HCT116 (cell line): ENCODE measurements around the gene SDCCAG8. TPM values are rescaled to one million over a fixed set of nuclear protein-coding genes. Genes with fewer than 3 reads are reported as not detected.

Source experiments
- ATAC-seq: fragments of 200-7000 bp; cut with Tn5 transposase; 2 replicates; pipeline ENCODE4 v1.9.1; 2020; ENCODE audit warnings: mild to moderate bottlenecking, moderate library complexity
- BruUV-seq: library from RNA; stranded (reverse); fragments of 400-500 nt; replicated peaks from 2 replicates; lab custom pipeline; 2021; lab: Mats Ljungman, UMichigan
- CTCF ChIA-PET: fragments of 300-600 bp; sonication (Branson Sonifier 250); formaldehyde crosslinking; loops from one replicate; lab custom pipeline; 2021; ENCODE audit warnings: antibody characterized with exemption; lab: Charles Lee
- POLR2A ChIA-PET: fragments of 300-600, 350-600 bp; sonication (Branson Sonifier 250); formaldehyde crosslinking; loops from one replicate; lab custom pipeline; 2021; ENCODE audit warnings: antibody characterized with exemption; lab: Charles Lee
- RAD21 ChIA-PET, 2 experiments: fragments of 300-600 bp; sonication (Branson Sonifier 250); formaldehyde crosslinking; loops; one replicate each; lab custom pipeline; 2023; ENCODE audit warnings: low total read pairs in 2 of 2; ENCODE audit not compliant: uncharacterized antibody in 2 of 2, unreplicated experiment in 2 of 2, low non-redundant PET in 1 of 2; lab: Charles Lee
- DNase-seq: peaks from one replicate; pipeline ENCODE4 v3.0.0-alpha.2; 2010; ENCODE audit warnings: low read depth, low spot score
- H2AFZ ChIP-seq: fragments of 200-600 bp; shearing (Covaris generic), sonication (generic); 2 replicates; pipeline ENCODE4 v1.6.1; 2017; ENCODE audit warnings: low read depth, mixed run types, mixed read lengths, antibody characterized with exemption, low read length; ENCODE audit not compliant: poor library complexity, severe bottlenecking
- H3K27ac ChIP-seq: 2 replicates; pipeline ENCODE4 v1.5.1; 2012; ENCODE audit warnings: low read depth, low read length
- H3K27me3 ChIP-seq: fragments of 200-600 bp; sonication (generic); 2 replicates; pipeline ENCODE4 v1.6.1; 2016; ENCODE audit warnings: mixed run types, low read length, mixed read lengths; ENCODE audit not compliant: insufficient read depth
- H3K36me3 ChIP-seq, 2 experiments: fragments of 200-500 bp in 1 of 2; fragments of 200-600 bp in 1 of 2; sonication (Bioruptor generic) in 1 of 2; sonication (generic) in 1 of 2; 2 replicates each; pipeline versions ENCODE4 v1.5.1 to v1.6.1; 2014 to 2016; ENCODE audit warnings: low read length in 2 of 2, inconsistent platforms in 1 of 2, mixed read lengths in 1 of 2, mixed run types in 1 of 2; ENCODE audit not compliant: insufficient read depth in 2 of 2, control insufficient read depth in 1 of 2
- H3K4me1 ChIP-seq, 2 experiments: fragments of 200-600 bp in 1 of 2; sonication (generic) in 1 of 2; 2 replicates each; pipeline versions ENCODE4 v1.5.1 to v1.6.1; 2012 to 2017; ENCODE audit warnings: low read length in 2 of 2, inconsistent platforms in 1 of 2, mild to moderate bottlenecking in 1 of 2, mixed read lengths in 1 of 2, mixed run types in 1 of 2, moderate library complexity in 1 of 2; ENCODE audit not compliant: insufficient read depth in 2 of 2, control insufficient read depth in 1 of 2
- H3K4me2 ChIP-seq: fragments of 200-600 bp; sonication (generic); 2 replicates; pipeline ENCODE4 v1.6.1; 2017; ENCODE audit warnings: mixed run types, low read length, mixed read lengths
- H3K4me3 ChIP-seq, 2 experiments: fragments of 200-600 bp in 1 of 2; sonication (generic) in 1 of 2; replicated peaks in 1 of 2; 2 replicates each; pipeline ENCODE4 v1.5.1; 2011 to 2016; ENCODE audit warnings: low read length in 2 of 2, control low read depth in 1 of 2, low read depth in 1 of 2, mild to moderate bottlenecking in 1 of 2, mixed read lengths in 1 of 2, mixed run types in 1 of 2
- H3K79me2 ChIP-seq: fragments of 200-600 bp; sonication (generic); 2 replicates; pipeline ENCODE4 v1.6.1; 2017; ENCODE audit warnings: mild to moderate bottlenecking, mixed run types, low read length, moderate library complexity, mixed read lengths; ENCODE audit not compliant: insufficient read depth
- H3K9ac ChIP-seq: fragments of 200-600 bp; sonication (generic); 2 replicates; pipeline ENCODE4 v1.6.1; 2016; ENCODE audit warnings: low read length, mixed read lengths
- H3K9me2 ChIP-seq: fragments of 200-600 bp; sonication (generic), shearing (Covaris generic); 2 replicates; pipeline ENCODE4 v1.6.1; 2017; ENCODE audit warnings: mixed run types, mild to moderate bottlenecking, moderate library complexity; ENCODE audit not compliant: insufficient read depth
- H3K9me3 ChIP-seq, 2 experiments: fragments of 200-500 bp in 1 of 2; fragments of 200-600 bp in 1 of 2; sonication (Bioruptor generic) in 1 of 2; sonication (generic) in 1 of 2; 2 replicates each; pipeline ENCODE4 v1.6.1; 2014 to 2017; ENCODE audit warnings: low read length in 2 of 2, mixed read lengths in 2 of 2, inconsistent platforms in 1 of 2, low read depth in 1 of 2, mild to moderate bottlenecking in 1 of 2, mixed run types in 1 of 2, moderate library complexity in 1 of 2; ENCODE audit not compliant: control insufficient read depth in 1 of 2, insufficient read depth in 1 of 2
- H4K20me1 ChIP-seq: fragments of 200-600 bp; sonication (generic), shearing (Covaris generic); 2 replicates; pipeline ENCODE4 v1.6.1; 2017; ENCODE audit warnings: mixed run types, mild to moderate bottlenecking, moderate library complexity; ENCODE audit not compliant: insufficient read depth
- CBX3 ChIP-seq: IDR thresholded peaks from 2 replicates; pipeline ENCODE4 v1.6.1; 2012; ENCODE audit warnings: low read depth
- CEBPB ChIP-seq: IDR thresholded peaks from 2 replicates; pipeline ENCODE4 v1.6.1; 2012; ENCODE audit warnings: low read depth
- EGR1 ChIP-seq: IDR thresholded peaks from 2 replicates; pipeline ENCODE4 v1.6.1; 2012; ENCODE audit warnings: low read depth
- ELF1 ChIP-seq: IDR thresholded peaks from 2 replicates; pipeline ENCODE4 v1.6.1; 2012; ENCODE audit warnings: low read depth, borderline replicate concordance
- EZH2 ChIP-seq: fragments of 200-600 bp; sonication (generic); IDR thresholded peaks from 2 replicates; pipeline ENCODE4 v1.6.1; 2017; ENCODE audit warnings: antibody characterized with exemption, mixed run types
- EZH2phosphoT487 ChIP-seq: fragments of 200-600 bp; IDR thresholded peaks from 2 replicates; pipeline ENCODE4 v1.6.1; 2018; ENCODE audit warnings: antibody characterized with exemption, borderline replicate concordance
- FOSL1 ChIP-seq: IDR thresholded peaks from 2 replicates; pipeline ENCODE4 v1.6.1; 2012; ENCODE audit warnings: low read depth
- MAX ChIP-seq: IDR thresholded peaks from 2 replicates; pipeline ENCODE4 v1.6.1; 2012
- POLR2A ChIP-seq: IDR thresholded peaks from 2 replicates; pipeline ENCODE4 v1.7.0; 2011; ENCODE audit warnings: borderline replicate concordance; ENCODE audit not compliant: insufficient read depth, insufficient read length; ENCODE audit errors: extremely low read depth
- POLR2AphosphoS5 ChIP-seq: IDR thresholded peaks from 2 replicates; pipeline ENCODE4 v1.6.1; 2011; ENCODE audit warnings: mild to moderate bottlenecking, low read depth, low read length, moderate library complexity
- RAD21 ChIP-seq: IDR thresholded peaks from 2 replicates; pipeline ENCODE4 v1.6.1; 2012; ENCODE audit warnings: low read depth, mild to moderate bottlenecking
- SIN3A ChIP-seq: IDR thresholded peaks from 2 replicates; pipeline ENCODE4 v1.6.1; 2012; ENCODE audit warnings: low read depth
- SP1 ChIP-seq: IDR thresholded peaks from 2 replicates; pipeline ENCODE4 v1.6.1; 2012; ENCODE audit warnings: low read depth
- TCF7L2 ChIP-seq: IDR thresholded peaks from 2 replicates; pipeline ENCODE4 v1.7.0; 2011; ENCODE audit warnings: borderline replicate concordance, inconsistent platforms; ENCODE audit not compliant: insufficient read depth, insufficient read length; ENCODE audit errors: extremely low read depth
- ZFX ChIP-seq: fragments of 450-650 bp; IDR thresholded peaks from 2 replicates; pipeline ENCODE4 v1.6.1; 2017
- intact Hi-C: fragments of 100-400 bp; cut with micrococcal nuclease; formaldehyde crosslinking; loops from 2 replicates; pipeline ENCODE4 v1.10.0; 2022
- total RNA-seq: library from RNA; stranded (reverse); gene quantifications from one replicate; pipeline ENCODE4 v1.2.1, GENCODE V29; 2021; ENCODE audit not compliant: unreplicated experiment
- TF ChIP-seq, protein P1 (sequence below): IDR thresholded peaks from 2 replicates; pipeline ENCODE4 v1.6.1; 2012
- TF ChIP-seq, protein P2 (sequence below): IDR thresholded peaks from 2 replicates; pipeline ENCODE4 v1.6.1; 2011; ENCODE audit warnings: mild to moderate bottlenecking, low read length, moderate library complexity; ENCODE audit not compliant: insufficient replicate concordance; ENCODE audit errors: extremely low read depth

SDCCAG8 gene
- total RNA-seq, 1 experiment from 2014 or later, result 38.2 TPM

DNA sequence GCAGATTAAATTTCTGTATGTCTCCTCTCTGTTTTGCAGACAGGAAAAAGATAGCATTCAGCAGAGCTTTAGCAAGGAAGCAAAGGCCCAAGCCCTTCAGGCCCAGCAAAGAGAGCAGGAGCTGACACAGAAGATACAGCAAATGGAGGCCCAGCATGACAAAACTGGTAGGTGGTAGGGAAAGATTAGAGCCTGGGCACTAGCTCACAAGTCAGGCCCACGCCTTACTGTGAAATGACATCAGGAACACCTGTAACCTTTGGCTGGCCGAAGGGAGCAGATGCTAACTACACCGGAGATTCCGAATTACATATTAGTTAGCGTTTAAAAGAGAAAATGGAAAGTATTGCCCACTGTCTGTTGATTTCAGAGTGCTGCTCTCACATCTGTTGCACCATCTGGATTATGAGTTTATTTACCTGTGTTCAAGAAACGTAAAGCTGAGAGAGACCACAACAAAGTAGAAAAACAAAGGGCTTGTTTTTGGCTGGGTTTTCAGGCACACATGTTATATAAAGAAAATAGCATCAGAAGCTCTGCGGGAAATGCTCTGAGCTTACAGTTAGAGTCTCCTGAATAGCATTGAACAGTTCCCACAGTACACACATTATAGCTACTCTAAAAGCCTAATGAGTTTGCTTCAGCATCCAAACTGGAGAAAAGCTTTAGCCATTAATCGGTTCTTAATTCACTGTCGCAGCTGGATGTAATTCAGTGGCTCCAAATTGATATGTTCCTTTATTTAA, 160.0 kb downstream of the SDCCAG8 start:
- Histone ChIP-seq H4K20me1 (no peaks in the 10 kb centered on the region), H3K9me2 (no peaks in the 10 kb centered on the region), H3K36me3 (no peaks in the 10 kb centered on the region), H3K9ac (no peak overlapping the region), H3K9me3 (no peaks in the 10 kb centered on the region), H2AFZ (no peak overlapping the region), H3K79me2 (no peaks in the 10 kb centered on the region), H3K27ac (no peak overlapping the region), H3K4me1 (no peaks in the 10 kb centered on the region), H3K27me3 (no peaks in the 10 kb centered on the region), H3K4me2 (no peak overlapping the region), H3K4me3 (no peak overlapping the region)
- no TSS peak for BruUV-seq
- POLR2A ChIA-PET, result no interaction called here
- TF ChIP-seq ELF1, result no peak
- TF ChIP-seq, protein P1, sequence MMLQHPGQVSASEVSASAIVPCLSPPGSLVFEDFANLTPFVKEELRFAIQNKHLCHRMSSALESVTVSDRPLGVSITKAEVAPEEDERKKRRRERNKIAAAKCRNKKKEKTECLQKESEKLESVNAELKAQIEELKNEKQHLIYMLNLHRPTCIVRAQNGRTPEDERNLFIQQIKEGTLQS, result no peak
- intact Hi-C loops, result no loop called here
- RAD21 ChIA-PET, result no interaction called here
- no peak for DNase-seq
- no peak for ATAC-seq
- CTCF ChIA-PET, result no interaction called here

GRCh38 chr1:243416495-243416894, 160.7 kb downstream of the SDCCAG8 start:
- Histone ChIP-seq H3K36me3 (no peaks in the 10 kb centered on the region), H3K9ac (no peak overlapping the region), H3K9me3 (no peaks in the 10 kb centered on the region), H2AFZ (no peak overlapping the region), H3K27me3 (no peaks in the 10 kb centered on the region), H3K4me2 (no peak overlapping the region), H3K4me1 (no peaks in the 10 kb centered on the region), H4K20me1 (no peaks in the 10 kb centered on the region), H3K4me3 (no peak overlapping the region), H3K27ac (no peak overlapping the region), H3K9me2 (no peaks in the 10 kb centered on the region), H3K79me2 (no peaks in the 10 kb centered on the region)
- BruUV-seq, result no TSS peak
- RAD21 ChIA-PET, result no interaction called here
- intact Hi-C loops, result no loop called here
- ATAC-seq (no peak), DNase-seq (no peak)
- POLR2A ChIA-PET, result no interaction called here
- TF ChIP-seq RAD21 (no peak), MAX (no peak), SP1 (no peak), EZH2phosphoT487 (no peak), POLR2A (no peak), EGR1 (no peak), EZH2 (no peak), TCF7L2 (no peak), FOSL1 (no peak), ZFX (no peak), ELF1 (no peak), CBX3 (no peak), POLR2AphosphoS5 (no peak), SIN3A (no peak), CEBPB (no peak)
- TF ChIP-seq, protein P1, result no peak
- TF ChIP-seq, protein P2, sequence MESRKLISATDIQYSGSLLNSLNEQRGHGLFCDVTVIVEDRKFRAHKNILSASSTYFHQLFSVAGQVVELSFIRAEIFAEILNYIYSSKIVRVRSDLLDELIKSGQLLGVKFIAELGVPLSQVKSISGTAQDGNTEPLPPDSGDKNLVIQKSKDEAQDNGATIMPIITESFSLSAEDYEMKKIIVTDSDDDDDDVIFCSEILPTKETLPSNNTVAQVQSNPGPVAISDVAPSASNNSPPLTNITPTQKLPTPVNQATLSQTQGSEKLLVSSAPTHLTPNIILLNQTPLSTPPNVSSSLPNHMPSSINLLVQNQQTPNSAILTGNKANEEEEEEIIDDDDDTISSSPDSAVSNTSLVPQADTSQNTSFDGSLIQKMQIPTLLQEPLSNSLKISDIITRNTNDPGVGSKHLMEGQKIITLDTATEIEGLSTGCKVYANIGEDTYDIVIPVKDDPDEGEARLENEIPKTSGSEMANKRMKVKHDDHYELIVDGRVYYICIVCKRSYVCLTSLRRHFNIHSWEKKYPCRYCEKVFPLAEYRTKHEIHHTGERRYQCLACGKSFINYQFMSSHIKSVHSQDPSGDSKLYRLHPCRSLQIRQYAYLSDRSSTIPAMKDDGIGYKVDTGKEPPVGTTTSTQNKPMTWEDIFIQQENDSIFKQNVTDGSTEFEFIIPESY, result no peak
- CTCF ChIA-PET, result no interaction called here
